ENCODE results near the gene MBD1. TPM values are rescaled to one million over a fixed set of nuclear protein-coding genes. Genes with fewer than 3 reads are reported as not detected.
A peak's percentile ranks its signal among the peaks of the same experiment; 100 is the strongest.

MBD1 gene
- total and polyA plus RNA-seq, 2 of the 13 experiments (the other 11 are each of a cell fraction or from before 2014, with no cell fraction given), result 25.5 to 28.6 TPM

GRCh38 chr18:50266248-50266704, 15.0 kb downstream of the MBD1 start, which contains the start of gene CFAP53:
Gene CFAP53 (minus strand): TSS chr18:50266495. CDS start chr18:50266404, 91 bp downstream.
- CTCF ChIA-PET (ENCODE audit: low intra/inter-chr PET ratio, low total read pairs), result no interaction called here
- BruUV-seq (replicated peaks), result no TSS peak
- POLR2A ChIA-PET, result interaction anchor here (1.3 kb wide), 1 partner anchor 15 kb away, joined by 11 read pairs; the partner anchor contains the start of gene MBD1
- peaks cover 13% of the 10 kb centered on the region for H3K4me1 ChIP-seq (ENCODE audit: insufficient read depth, low read length)
- peak; percentile 99 for ATAC-seq
- in situ Hi-C loops (cut with HindIII; ENCODE audit: extremely low pct_ligation_motif_present, low pct_unique_long_range_greater_than_20kb) (no loop called here), intact Hi-C loops (cut with micrococcal nuclease; ENCODE audit: unreplicated experiment) (loop anchor here (1.0 to 2.0 kb wide), 2 partner anchors 15 to 43 kb away; partner anchors contain the start of gene MBD1)
- H3K27ac ChIP-seq (ENCODE audit: extremely low read length, insufficient read depth, low read length), result no peak within 1 kb of the TSS
- FAIRE-seq, result peak; percentile 47
- no peak within 1 kb of the TSS for H2AFZ ChIP-seq (ENCODE audit: low read length)
- peak within 1 kb of the TSS; percentile 74 to 85 (median 78) for H3K4me3 ChIP-seq (replicated peaks in 1 of 3; ENCODE audit: insufficient read depth in 1 of 3, low read depth in 2 of 3, low read length in 3 of 3)
- H3K27me3 ChIP-seq (ENCODE audit: control insufficient read depth in 1 of 2, insufficient read depth in 2 of 2, low read length in 2 of 2), result no peaks in the 10 kb centered on the region; a peak in 1 of 5 replicates
- no peaks in the 10 kb centered on the region for H4K20me1 ChIP-seq (ENCODE audit: insufficient read depth, low read length)
- peak within 1 kb of the TSS; percentile 66 for H3K9ac ChIP-seq (ENCODE audit: insufficient read depth, low read depth, low read length)
- H3K36me3 ChIP-seq (replicated peaks in 1 of 2; ENCODE audit: control insufficient read depth in 1 of 2, insufficient read depth in 2 of 2, low read length in 2 of 2), result peaks cover 5 to 20% of the 10 kb centered on the region in 2 experiments; a peak in 3 of 5 replicates
- DNase-seq (ENCODE audit: low spot score), result peak; percentile 81
- no peaks in the 10 kb centered on the region for H3K79me2 ChIP-seq (ENCODE audit: insufficient read depth, low read length)
- no peaks in the 10 kb centered on the region for H3K9me3 ChIP-seq (ENCODE audit: low read length)
- peak within 1 kb of the TSS; percentile 97 for H3K4me2 ChIP-seq (ENCODE audit: low read depth, low read length)
- 2% methylated on average over 12 of the region's 37 CpGs for WGBS (ENCODE audit: low lambda C conversion rate)
- TF ChIP-seq KDM3A (CRISPR knock-in tag; IDR thresholded peaks at IDR 0.05; ENCODE audit: low read depth) (no peak), PCBP1 (IDR thresholded peaks at IDR 0.05; ENCODE audit: borderline replicate concordance, low read depth, low read length) (no peak), GRHL1 (CRISPR knock-in tag; conservative IDR thresholded peaks at IDR 0.05) (no peak), CERS6 (CRISPR knock-in tag; IDR thresholded peaks at IDR 0.05) (no peak), RAD51 (IDR thresholded peaks at IDR 0.05; ENCODE audit: borderline replicate concordance) (no peak), SNAPC2 (CRISPR knock-in tag; IDR thresholded peaks at IDR 0.05) (no peak), AKAP8 (CRISPR knock-in tag; IDR thresholded peaks at IDR 0.05) (peak; percentile 77; the same call in 1 of the 2 replicates), ZNF138 (CRISPR knock-in tag; IDR thresholded peaks at IDR 0.05; ENCODE audit: low read depth) (no peak), ZNF691 (CRISPR knock-in tag; IDR thresholded peaks at IDR 0.05; ENCODE audit: borderline replicate concordance, low read depth) (no peak), HDAC1 (CRISPR knock-in tag; IDR thresholded peaks at IDR 0.05) (peak; percentile 96), ZNF501 (CRISPR knock-in tag; IDR thresholded peaks at IDR 0.05) (peak; percentile 83), ZBTB7A (CRISPR knock-in tag; IDR thresholded peaks at IDR 0.05) (no peak), BRCA1 (CRISPR knock-in tag; IDR thresholded peaks at IDR 0.05) (no peak), CHD4 (IDR thresholded peaks at IDR 0.05; ENCODE audit: borderline replicate concordance, low read length) (no peak), RFX1 (IDR thresholded peaks at IDR 0.05) (peak; percentile 93), ZNF24 (IDR thresholded peaks at IDR 0.05) (no peak), ZNF136 (CRISPR knock-in tag; IDR thresholded peaks at IDR 0.05; ENCODE audit: low read depth) (no peak), PHF21A (CRISPR knock-in tag; IDR thresholded peaks at IDR 0.05) (no peak), ZNF232 (CRISPR knock-in tag; IDR thresholded peaks at IDR 0.05; ENCODE audit: borderline replicate concordance) (no peak), E2F1 (CRISPR knock-in tag; IDR thresholded peaks at IDR 0.05) (no peak), NFKB2 (CRISPR knock-in tag; IDR thresholded peaks at IDR 0.05; ENCODE audit: borderline replicate concordance) (no peak)

All from HepG2 (cell line).